KBM-7 (cell line): ENCODE results near the gene ATP10B.
"Not testable (repeated sequence)": the region's sequence is repeated elsewhere in the genome, so short reads cannot be mapped to it uniquely, and the experiment has no call there.

ENCODE experiments used
- DNase-seq: peaks from one replicate; pipeline ENCODE4 v3.0.0-alpha.2; 2015
- in situ Hi-C: fragments of 300-500 bp; cut with MboI; formaldehyde crosslinking; loops from 2 replicates; pipeline ENCODE4 v1.14.3; 2020; ENCODE audit warnings: low sequenced_read_pairs, low pct_unique_long_range_greater_than_20kb, mixed read lengths

Gene ATP10B

DNA sequence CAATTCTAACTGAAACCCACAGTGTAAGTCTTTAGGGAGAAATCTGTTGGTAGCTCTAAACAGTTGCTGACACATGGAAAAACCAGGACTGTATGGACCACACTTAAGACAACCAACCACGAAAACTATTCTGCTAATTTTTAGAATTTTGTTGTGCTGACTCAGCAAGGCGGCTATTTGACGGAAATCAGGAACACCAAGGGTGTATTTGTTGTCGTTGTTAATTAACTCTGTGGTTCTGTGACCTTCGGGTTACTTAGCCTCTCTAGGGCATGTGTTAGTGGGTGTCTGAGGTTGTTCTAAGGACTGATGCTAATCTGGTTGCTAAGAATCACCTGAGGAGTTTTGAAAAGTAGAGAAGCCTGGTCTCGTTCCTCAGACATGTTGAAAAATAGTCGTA is 79.2 kb downstream of the ATP10B start:
- DNase-seq, result no peak
- in situ Hi-C loops, result no loop called here

GRCh38 chr5:160770718-160771117 is 81.3 kb downstream of the ATP10B start:
- in situ Hi-C loops, result no loop called here
- no peak for DNase-seq

DNA sequence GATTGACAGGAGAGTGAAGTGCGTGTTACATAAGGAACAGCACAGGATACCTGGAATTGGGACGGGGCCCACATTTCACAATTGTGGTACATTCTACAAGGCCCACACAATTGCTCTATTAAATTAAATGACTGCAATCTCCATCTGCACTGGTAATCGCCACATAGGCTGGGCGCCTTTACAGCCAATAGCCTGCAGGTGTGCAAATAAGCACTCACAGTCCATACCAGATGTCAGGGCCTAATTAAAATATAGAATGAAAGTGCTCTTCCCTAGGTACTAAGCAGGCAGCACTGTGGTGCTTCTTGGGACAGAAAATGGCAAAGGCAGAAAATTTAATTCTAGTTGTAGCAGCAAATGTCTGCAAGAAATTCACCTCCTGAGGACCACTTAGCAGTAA is 82.7 kb downstream of the ATP10B start:
- in situ Hi-C loops, result no loop called here
- no peak for DNase-seq

- DNase-seq, result no peak
- in situ Hi-C loops, result no loop called here
These were observed 84.9 kb downstream of the ATP10B start for GRCh38 chr5:160767062-160767461.

GRCh38 chr5:160760008-160760407 is 92.0 kb downstream of the ATP10B start:
- no peak for DNase-seq
- in situ Hi-C loops, result no loop called here

DNA sequence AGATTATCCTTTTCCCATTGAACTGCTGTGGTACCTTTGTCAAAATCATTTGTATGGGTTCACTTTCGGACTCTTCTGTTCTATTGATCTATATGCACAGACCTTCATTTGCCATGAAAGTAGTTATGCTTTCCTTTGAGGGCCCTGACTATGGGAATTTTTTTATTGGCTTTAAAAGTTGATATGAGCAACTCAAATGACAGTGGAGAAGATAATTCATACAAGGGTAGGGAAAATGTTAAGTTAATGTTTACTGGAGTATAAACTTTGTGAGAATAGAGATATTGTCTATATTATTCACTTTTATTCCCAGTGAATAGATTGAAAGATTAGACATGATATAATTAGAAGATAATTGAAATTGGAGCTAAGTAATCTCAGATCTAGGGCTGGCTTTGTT is 94.8 kb downstream of the ATP10B start:
- in situ Hi-C loops, result no loop called here
- DNase-seq, result no peak

GRCh38 chr5:160750938-160751657 is 100.9 kb downstream of the ATP10B start:
- in situ Hi-C loops, result no loop called here
- no peak for DNase-seq

DNA sequence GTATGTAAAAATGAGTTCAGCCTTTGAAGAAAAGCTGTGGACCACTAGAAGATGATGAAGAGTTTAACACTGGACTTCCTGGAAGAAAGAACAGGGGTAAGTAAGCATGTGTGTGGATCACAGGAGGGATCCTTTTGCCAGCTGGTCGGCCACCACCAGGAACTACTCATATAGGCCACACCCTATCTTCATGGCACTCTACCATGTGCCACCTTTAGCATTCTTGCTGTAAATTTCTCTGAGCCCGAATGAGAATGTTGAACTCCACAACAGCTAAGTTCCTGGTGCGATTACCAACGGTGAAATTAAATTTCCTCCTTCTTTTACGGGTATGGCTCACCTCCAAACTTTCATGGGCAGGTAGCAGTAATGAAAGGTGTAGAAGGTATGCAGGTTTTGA is 102.3 kb downstream of the ATP10B start:
- DNase-seq, result no peak
- in situ Hi-C loops, result no loop called here

- in situ Hi-C loops, result no loop called here
- DNase-seq, result no peak
These were observed 103.0 kb downstream of the ATP10B start for GRCh38 chr5:160749026-160749425.

GRCh38 chr5:160747987-160748386 is 104.0 kb downstream of the ATP10B start:
- in situ Hi-C loops, result no loop called here
- no peak for DNase-seq

DNA sequence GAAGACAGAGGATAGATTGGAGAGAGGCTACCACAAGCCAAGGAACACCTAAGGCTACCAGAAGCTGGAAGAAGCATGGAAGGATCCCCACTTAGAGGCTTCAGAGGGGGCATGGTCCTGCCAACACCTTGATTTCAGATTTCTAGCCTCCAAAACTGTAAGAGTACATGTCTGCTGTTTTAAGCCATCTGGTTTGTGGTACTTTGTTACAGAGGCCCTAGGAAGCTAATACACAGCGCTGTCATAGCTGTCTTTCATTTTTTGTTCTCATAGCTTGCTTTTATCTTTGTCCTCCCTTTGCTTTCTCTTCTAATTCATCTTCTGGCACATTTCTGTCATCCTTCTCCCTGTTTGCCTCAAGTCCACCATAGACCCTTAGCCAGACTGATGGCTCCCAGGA is 104.5 kb downstream of the ATP10B start:
- in situ Hi-C loops, result no loop called here
- no peak for DNase-seq

GRCh38 chr5:160744268-160745101 is 107.5 kb downstream of the ATP10B start:
- no peak for DNase-seq
- in situ Hi-C loops, result no loop called here

GRCh38 chr5:160743027-160743426 is 109.0 kb downstream of the ATP10B start:
- in situ Hi-C loops, result no loop called here
- DNase-seq, result no peak

DNA sequence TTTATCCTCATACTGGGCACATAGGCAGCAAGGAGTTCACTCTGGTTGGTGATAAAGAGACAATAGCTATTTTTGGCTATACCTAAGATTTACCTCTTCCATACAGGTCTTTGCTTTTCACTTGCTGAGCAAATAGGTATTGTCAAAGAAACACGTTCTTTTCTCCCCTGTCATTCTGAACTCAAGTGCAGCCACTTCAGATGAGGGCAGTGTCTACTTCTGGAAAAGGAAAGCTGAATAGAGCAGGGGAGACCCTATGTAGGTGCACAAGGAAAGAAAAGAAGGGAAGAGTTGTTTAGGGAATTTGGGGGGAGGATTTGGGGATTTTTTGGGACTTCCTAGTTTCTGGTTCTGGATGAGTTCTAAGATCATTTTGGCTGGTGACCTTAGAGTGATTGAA is 109.6 kb downstream of the ATP10B start:
- no peak for DNase-seq
- in situ Hi-C loops, result no loop called here

GRCh38 chr5:160727296-160727997 is 124.6 kb downstream of the ATP10B start:
- in situ Hi-C loops, result no loop called here
- DNase-seq, result no peak

DNA sequence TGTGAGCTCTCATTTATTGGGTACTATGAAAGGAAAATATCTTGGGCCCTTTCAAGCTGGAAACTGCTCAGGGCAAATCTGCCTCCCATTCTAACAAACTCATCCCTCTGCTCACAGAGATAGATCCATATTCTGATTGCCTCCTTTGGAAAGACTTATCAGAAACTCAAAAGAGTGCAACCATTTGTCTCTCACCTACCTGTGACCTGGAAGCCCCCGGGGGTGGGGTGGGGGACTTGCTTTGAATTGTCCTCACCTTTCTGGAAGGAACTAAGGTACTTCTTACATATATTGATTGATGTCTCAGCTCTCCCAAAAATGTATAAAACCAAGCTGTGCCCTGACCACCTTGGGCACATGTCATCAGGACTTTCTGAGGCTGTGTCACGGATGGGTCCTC is 125.3 kb downstream of the ATP10B start:
- in situ Hi-C loops, result no loop called here
- DNase-seq, result no peak

GRCh38 chr5:160720822-160721221 is 131.2 kb downstream of the ATP10B start:
- no peak for DNase-seq
- in situ Hi-C loops, result no loop called here

- DNase-seq, in situ Hi-C loops: not testable (repeated sequence)
These were observed 136.5 kb downstream of the ATP10B start for GRCh38 chr5:160715508-160715907.

- in situ Hi-C loops, result no loop called here
These were observed 148.3 kb downstream of the ATP10B start for GRCh38 chr5:160703547-160704189.

DNA sequence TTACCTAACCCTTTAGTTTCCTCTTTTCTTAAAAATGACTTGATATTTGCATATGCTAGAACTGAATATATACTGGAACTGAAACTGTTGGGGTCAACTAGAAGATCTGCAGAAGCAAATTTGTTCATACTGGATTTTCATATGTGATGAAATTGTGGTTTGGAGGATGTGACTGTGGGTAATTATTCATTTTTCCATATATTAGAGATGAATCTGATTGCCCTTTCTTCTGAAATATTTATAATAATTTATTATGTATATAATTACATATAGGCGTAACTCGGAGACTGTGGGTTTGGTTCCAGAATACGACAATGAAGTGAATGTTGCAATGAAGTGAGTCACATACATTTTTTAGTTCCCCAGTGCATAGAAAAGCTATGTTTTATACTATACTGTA is 149.1 kb downstream of the ATP10B start:
- in situ Hi-C loops, result no loop called here
- no peak for DNase-seq

More at GRCh38 chr5:160703547-160704189, 148.3 kb downstream of the ATP10B start:
- DNase-seq, result no peak
